Effector memory CD4-positive, alpha-beta T cell (primary cell): ENCODE results near the gene SUGCT.

Source experiments
- DNase-seq, 3 donors: peaks; one replicate each; pipeline ENCODE4 v3.0.0-alpha.2; 2020
- H3K27ac ChIP-seq: 2 replicates; pipeline ENCODE4 v1.7.0; 2013; ENCODE audit warnings: mild to moderate bottlenecking, low read length, moderate library complexity; ENCODE audit not compliant: insufficient read depth, poor library complexity, severe bottlenecking
- H3K27me3 ChIP-seq: replicated peaks from 2 replicates; pipeline ENCODE4 v1.7.0; 2013; ENCODE audit warnings: mild to moderate bottlenecking, low read length; ENCODE audit not compliant: insufficient read depth, control insufficient read depth, poor library complexity, severe bottlenecking
- H3K36me3 ChIP-seq: 2 replicates; pipeline ENCODE4 v1.7.0; 2013; ENCODE audit warnings: mild to moderate bottlenecking, low read length, moderate library complexity; ENCODE audit not compliant: control insufficient read depth, insufficient read depth
- H3K4me1 ChIP-seq: 2 replicates; pipeline ENCODE4 v1.7.0; 2013; ENCODE audit warnings: low read length, mild to moderate bottlenecking; ENCODE audit not compliant: control insufficient read depth, insufficient read depth, poor library complexity, severe bottlenecking
- H3K4me3 ChIP-seq: 2 replicates; pipeline ENCODE4 v1.7.0; 2013; ENCODE audit warnings: low read length, low read depth, mild to moderate bottlenecking; ENCODE audit not compliant: insufficient read depth, poor library complexity, severe bottlenecking
- H3K9me3 ChIP-seq: 2 replicates; pipeline ENCODE4 v1.7.0; 2013; ENCODE audit warnings: mild to moderate bottlenecking, low read length, moderate library complexity; ENCODE audit not compliant: control insufficient read depth

SUGCT gene

GRCh38 chr7:40463446-40463845 lies 328.6 kb downstream of the SUGCT start:
- no peaks in the 10 kb centered on the region for H3K4me1 ChIP-seq
- no peak for DNase-seq
- H3K27ac ChIP-seq, result no peak overlapping the region
- no peaks in the 10 kb centered on the region for H3K36me3 ChIP-seq
- H3K4me3 ChIP-seq, result no peak overlapping the region
- H3K27me3 ChIP-seq, result no peaks in the 10 kb centered on the region
- H3K9me3 ChIP-seq, result no peaks in the 10 kb centered on the region

- Histone ChIP-seq H3K27me3 (no peaks in the 10 kb centered on the region), H3K4me3 (no peak overlapping the region), H3K9me3 (no peaks in the 10 kb centered on the region), H3K4me1 (no peaks in the 10 kb centered on the region), H3K27ac (no peak overlapping the region), H3K36me3 (no peaks in the 10 kb centered on the region)
- DNase-seq, result no peak
Measured at GRCh38 chr7:40468891-40469864, 334.4 kb downstream of the SUGCT start.

GRCh38 chr7:40470091-40470592 lies 335.3 kb downstream of the SUGCT start:
- H3K36me3 ChIP-seq, result no peaks in the 10 kb centered on the region
- no peaks in the 10 kb centered on the region for H3K4me1 ChIP-seq
- H3K4me3 ChIP-seq, result no peak overlapping the region
- H3K27ac ChIP-seq, result no peak overlapping the region
- H3K9me3 ChIP-seq, result no peaks in the 10 kb centered on the region
- DNase-seq, result no peak
- H3K27me3 ChIP-seq, result no peaks in the 10 kb centered on the region

GRCh38 chr7:40470817-40471216 lies 336.0 kb downstream of the SUGCT start:
- Histone ChIP-seq H3K27me3 (no peaks in the 10 kb centered on the region), H3K36me3 (no peaks in the 10 kb centered on the region), H3K4me1 (no peaks in the 10 kb centered on the region), H3K9me3 (no peaks in the 10 kb centered on the region), H3K4me3 (no peak overlapping the region), H3K27ac (no peak overlapping the region)
- no peak for DNase-seq

GRCh38 chr7:40471891-40472290 lies 337.1 kb downstream of the SUGCT start:
- H3K27ac ChIP-seq, result no peak overlapping the region
- no peaks in the 10 kb centered on the region for H3K36me3 ChIP-seq
- no peaks in the 10 kb centered on the region for H3K9me3 ChIP-seq
- no peak for DNase-seq
- no peaks in the 10 kb centered on the region for H3K27me3 ChIP-seq
- H3K4me3 ChIP-seq, result no peak overlapping the region
- H3K4me1 ChIP-seq, result no peaks in the 10 kb centered on the region

GRCh38 chr7:40474790-40475680 lies 340.2 kb downstream of the SUGCT start:
- H3K27me3 ChIP-seq, result no peaks in the 10 kb centered on the region
- H3K4me3 ChIP-seq, result no peak overlapping the region
- no peaks in the 10 kb centered on the region for H3K36me3 ChIP-seq
- H3K27ac ChIP-seq, result no peak overlapping the region
- H3K4me1 ChIP-seq, result no peaks in the 10 kb centered on the region
- DNase-seq, result no peak
- no peaks in the 10 kb centered on the region for H3K9me3 ChIP-seq

- Histone ChIP-seq H3K4me3 (no peak overlapping the region), H3K27ac (no peak overlapping the region), H3K4me1 (no peaks in the 10 kb centered on the region), H3K27me3 (no peaks in the 10 kb centered on the region), H3K36me3 (no peaks in the 10 kb centered on the region), H3K9me3 (no peaks in the 10 kb centered on the region)
- no peak for DNase-seq
Measured at GRCh38 chr7:40475681-40475982, 340.8 kb downstream of the SUGCT start.

- no peaks in the 10 kb centered on the region for H3K4me1 ChIP-seq
- no peaks in the 10 kb centered on the region for H3K9me3 ChIP-seq
- no peaks in the 10 kb centered on the region for H3K27me3 ChIP-seq
- no peaks in the 10 kb centered on the region for H3K36me3 ChIP-seq
- H3K4me3 ChIP-seq, result no peak overlapping the region
- no peak overlapping the region for H3K27ac ChIP-seq
- DNase-seq, result no peak
Measured at GRCh38 chr7:40477094-40477493, 342.3 kb downstream of the SUGCT start.

GRCh38 chr7:40482845-40483244 lies 348.0 kb downstream of the SUGCT start:
- Histone ChIP-seq H3K4me1 (no peaks in the 10 kb centered on the region), H3K4me3 (no peak overlapping the region), H3K27ac (no peak overlapping the region), H3K27me3 (no peaks in the 10 kb centered on the region), H3K9me3 (no peaks in the 10 kb centered on the region), H3K36me3 (no peaks in the 10 kb centered on the region)
- no peak for DNase-seq

- H3K4me3 ChIP-seq, result no peak overlapping the region
- no peaks in the 10 kb centered on the region for H3K4me1 ChIP-seq
- no peak for DNase-seq
- no peaks in the 10 kb centered on the region for H3K9me3 ChIP-seq
- no peaks in the 10 kb centered on the region for H3K27me3 ChIP-seq
- H3K27ac ChIP-seq, result no peak overlapping the region
- H3K36me3 ChIP-seq, result no peaks in the 10 kb centered on the region
Measured at GRCh38 chr7:40483630-40484029, 348.8 kb downstream of the SUGCT start.
